Ishikawa (cell line): ENCODE results near the gene RABEP2.

Source experiments
- CEBPB ChIP-seq: IDR thresholded peaks from 2 replicates; pipeline ENCODE4 v1.6.1; 2012
- EGR1 ChIP-seq: IDR thresholded peaks from 2 replicates; pipeline ENCODE4 v1.6.1; 2012
- EP300 ChIP-seq: IDR thresholded peaks from 2 replicates; pipeline ENCODE4 v1.6.1; 2012; ENCODE audit warnings: borderline replicate concordance
- FOXM1 ChIP-seq: IDR thresholded peaks from 2 replicates; pipeline ENCODE4 v1.6.1; 2012; ENCODE audit warnings: low read depth, borderline replicate concordance
- NFIC ChIP-seq: IDR thresholded peaks from 2 replicates; pipeline ENCODE4 v1.6.1; 2012
- RAD21 ChIP-seq: IDR thresholded peaks from 2 replicates; pipeline ENCODE4 v1.6.1; 2012; ENCODE audit warnings: low read depth
- TCF12 ChIP-seq: IDR thresholded peaks from 2 replicates; pipeline ENCODE4 v1.6.1; 2012; ENCODE audit warnings: low read depth
- TEAD4 ChIP-seq: IDR thresholded peaks from 2 replicates; pipeline ENCODE4 v1.6.1; 2012
- USF1 ChIP-seq: IDR thresholded peaks from 2 replicates; pipeline ENCODE4 v1.6.1; 2012
- TF ChIP-seq, protein P1 (sequence below): IDR thresholded peaks from 2 replicates; pipeline ENCODE4 v1.6.1; 2012; ENCODE audit warnings: low read depth, mild to moderate bottlenecking
- TF ChIP-seq, protein P2 (sequence below): IDR thresholded peaks from 2 replicates; pipeline ENCODE4 v1.6.1; 2012

GRCh38 chr16:28891964-28892890 lies 32.8 kb downstream of the RABEP2 start:
- TF ChIP-seq USF1 (no peak), EGR1 (no peak), RAD21 (no peak), NFIC (no peak), FOXM1 (no peak), TEAD4 (no peak), TCF12 (no peak), EP300 (no peak), CEBPB (no peak)
- TF ChIP-seq, protein P1, sequence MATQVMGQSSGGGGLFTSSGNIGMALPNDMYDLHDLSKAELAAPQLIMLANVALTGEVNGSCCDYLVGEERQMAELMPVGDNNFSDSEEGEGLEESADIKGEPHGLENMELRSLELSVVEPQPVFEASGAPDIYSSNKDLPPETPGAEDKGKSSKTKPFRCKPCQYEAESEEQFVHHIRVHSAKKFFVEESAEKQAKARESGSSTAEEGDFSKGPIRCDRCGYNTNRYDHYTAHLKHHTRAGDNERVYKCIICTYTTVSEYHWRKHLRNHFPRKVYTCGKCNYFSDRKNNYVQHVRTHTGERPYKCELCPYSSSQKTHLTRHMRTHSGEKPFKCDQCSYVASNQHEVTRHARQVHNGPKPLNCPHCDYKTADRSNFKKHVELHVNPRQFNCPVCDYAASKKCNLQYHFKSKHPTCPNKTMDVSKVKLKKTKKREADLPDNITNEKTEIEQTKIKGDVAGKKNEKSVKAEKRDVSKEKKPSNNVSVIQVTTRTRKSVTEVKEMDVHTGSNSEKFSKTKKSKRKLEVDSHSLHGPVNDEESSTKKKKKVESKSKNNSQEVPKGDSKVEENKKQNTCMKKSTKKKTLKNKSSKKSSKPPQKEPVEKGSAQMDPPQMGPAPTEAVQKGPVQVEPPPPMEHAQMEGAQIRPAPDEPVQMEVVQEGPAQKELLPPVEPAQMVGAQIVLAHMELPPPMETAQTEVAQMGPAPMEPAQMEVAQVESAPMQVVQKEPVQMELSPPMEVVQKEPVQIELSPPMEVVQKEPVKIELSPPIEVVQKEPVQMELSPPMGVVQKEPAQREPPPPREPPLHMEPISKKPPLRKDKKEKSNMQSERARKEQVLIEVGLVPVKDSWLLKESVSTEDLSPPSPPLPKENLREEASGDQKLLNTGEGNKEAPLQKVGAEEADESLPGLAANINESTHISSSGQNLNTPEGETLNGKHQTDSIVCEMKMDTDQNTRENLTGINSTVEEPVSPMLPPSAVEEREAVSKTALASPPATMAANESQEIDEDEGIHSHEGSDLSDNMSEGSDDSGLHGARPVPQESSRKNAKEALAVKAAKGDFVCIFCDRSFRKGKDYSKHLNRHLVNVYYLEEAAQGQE: no peak
- TF ChIP-seq, protein P2, sequence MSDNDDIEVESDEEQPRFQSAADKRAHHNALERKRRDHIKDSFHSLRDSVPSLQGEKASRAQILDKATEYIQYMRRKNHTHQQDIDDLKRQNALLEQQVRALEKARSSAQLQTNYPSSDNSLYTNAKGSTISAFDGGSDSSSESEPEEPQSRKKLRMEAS: no peak
